OCI-M2 (cell line): Measurements from ENCODE around the gene TFG.

Experiments used
- DNase-seq: peaks from one replicate; lab custom pipeline; 2025; ENCODE audit not compliant: unreplicated experiment; lab: John Stamatoyannopoulos, UW

TFG gene

DNA sequence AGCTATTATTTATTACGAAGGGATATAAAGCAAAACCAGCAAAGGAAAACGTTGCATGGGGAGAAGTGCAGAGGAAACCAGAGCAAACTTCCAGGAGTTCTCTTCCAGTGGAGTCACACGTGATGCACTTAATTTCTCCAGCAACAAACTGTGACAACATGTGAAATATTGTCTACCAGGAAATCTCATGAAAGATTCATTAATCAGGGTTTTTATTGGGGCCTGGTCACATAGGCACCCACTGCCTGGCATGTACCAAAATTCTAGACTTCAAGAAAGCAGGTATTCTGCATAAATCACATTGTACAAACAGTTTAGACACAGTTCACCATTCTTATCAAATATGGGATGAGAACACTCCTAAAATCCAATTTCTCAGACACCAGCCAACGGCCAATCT, 5.4 kb upstream of the TFG start:
- no peak for DNase-seq

DNA sequence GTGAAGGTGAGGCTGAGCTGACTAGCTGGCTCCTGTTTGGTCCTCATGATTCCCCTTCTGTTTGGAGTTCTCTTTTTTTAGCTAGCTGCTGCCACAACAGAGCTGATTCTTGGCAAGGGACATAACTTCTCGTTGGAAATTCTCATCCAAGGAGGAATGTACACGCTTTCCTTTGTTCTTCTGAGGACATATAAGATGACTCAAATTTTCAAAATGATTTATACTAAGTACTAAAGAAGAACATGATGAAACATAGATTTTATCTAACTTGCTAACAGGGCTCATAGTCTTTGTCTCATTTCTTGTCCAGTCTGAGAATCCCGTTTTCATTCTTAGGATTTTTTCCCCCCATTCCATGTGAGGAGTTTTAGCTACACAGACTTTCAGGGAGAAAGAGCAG, 2.9 kb upstream of the TFG start:
- no peak for DNase-seq

DNA sequence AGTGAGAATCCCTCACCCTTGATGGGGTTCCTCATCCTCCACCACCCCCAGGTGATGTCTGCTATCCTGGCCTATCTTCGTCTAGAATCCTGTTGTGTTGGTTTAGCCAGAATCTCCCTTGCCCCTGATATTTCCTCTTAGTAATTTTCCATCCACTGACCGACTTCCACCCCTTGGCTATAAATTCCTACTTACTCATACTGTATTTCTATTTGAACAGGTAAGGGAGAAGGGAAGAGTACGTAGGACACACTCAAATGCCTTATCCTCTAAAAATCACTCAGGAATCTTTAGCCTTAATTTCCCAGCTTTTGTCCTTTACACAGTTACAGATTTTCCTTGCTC, 678 bp upstream of the TFG start:
- DNase-seq: no peak

DNA sequence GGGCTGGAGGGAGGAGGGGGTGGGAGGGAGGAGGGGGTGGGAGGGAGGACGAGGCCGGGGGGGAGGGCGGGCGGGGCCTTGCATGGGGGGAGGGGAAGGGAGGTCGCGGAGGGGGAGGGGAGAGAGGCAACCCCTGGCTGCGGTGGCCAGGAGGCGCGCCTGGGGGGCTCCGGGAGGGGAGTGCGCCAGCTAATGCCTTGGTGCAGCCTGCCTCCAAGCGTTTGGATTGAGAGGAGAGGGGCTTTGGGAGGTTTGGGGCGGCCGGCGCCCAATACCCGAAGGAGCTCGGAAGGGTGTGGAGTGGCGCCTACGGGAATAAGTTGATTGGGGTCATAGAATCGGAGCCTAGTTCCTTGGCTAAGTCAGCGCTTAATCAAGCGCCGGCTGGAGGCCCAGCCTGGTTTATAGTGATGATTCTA, 557 bp downstream of the TFG start:
- no peak for DNase-seq

DNA sequence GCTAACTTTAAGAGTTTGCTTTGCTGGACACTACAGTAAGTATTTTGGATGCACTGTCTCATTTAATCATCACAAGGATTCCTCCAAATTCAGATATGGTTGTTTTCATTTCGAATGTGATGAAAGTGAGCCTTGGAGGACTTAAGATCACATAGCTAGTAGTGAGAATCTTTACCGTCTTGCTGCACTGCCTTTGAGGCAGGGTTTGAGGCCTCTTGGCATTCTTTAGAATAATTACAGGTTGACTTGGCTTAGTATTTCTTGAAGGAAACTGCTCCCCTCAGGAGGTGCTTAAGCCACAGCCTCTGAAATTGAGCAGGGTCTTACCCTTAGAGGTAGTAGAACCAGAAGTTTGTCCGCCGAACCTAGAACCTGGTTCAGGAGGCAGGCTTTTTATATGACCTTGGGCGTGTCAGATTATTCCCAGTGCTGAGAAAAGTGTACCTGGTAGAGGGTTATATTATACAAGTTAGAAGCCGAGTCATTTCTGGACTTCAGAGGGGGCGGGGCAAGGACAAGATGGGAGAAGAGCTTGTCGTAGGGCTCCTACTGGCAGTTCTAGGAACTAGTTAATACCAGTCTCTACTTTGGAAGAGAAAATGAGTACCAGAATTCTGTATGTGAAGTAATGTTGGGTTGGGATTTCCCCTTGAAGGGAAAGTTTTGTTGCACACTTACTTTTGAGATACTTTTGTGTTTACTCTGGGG, 1.1 kb downstream of the TFG start:
- no peak for DNase-seq

DNA sequence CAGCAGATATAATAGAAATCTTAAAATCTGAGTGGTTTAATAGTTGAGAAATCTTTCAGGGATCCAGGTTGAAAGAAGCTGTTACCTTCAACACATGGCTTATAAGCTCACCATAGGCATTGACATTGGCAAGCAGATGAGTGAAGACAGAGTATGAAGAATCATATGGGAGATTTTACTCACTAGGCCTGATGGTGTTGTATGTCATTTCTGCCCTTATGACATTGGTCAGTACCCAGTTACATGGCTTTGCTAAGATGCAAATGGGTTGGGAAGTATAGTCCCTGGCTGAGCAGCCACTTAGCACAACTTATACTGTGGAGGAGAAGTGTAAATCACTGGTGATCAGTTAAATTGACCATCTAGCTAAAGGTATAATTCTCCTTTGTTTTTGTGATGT, 5.9 kb downstream of the TFG start:
- no peak for DNase-seq

DNA sequence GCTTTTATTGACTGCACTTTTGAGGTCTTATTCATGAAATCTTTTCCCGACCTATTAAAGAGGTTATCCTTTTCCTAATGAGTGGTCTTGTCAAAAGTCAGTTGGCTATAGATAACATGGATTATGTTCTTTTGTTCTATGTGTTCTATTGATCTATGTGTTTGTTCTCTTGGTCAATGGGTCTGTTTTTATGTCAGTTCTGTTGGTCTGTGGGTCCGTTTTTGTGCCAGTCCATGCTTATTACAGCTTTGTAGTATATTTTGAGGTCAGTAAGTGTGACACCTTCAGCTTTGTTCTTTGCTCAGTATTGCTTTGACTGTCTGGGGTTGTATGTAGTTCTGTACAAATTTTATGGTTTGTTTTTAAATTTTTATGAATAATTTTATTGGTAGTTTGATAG, 7.8 kb downstream of the TFG start:
- DNase-seq: no peak

DNA sequence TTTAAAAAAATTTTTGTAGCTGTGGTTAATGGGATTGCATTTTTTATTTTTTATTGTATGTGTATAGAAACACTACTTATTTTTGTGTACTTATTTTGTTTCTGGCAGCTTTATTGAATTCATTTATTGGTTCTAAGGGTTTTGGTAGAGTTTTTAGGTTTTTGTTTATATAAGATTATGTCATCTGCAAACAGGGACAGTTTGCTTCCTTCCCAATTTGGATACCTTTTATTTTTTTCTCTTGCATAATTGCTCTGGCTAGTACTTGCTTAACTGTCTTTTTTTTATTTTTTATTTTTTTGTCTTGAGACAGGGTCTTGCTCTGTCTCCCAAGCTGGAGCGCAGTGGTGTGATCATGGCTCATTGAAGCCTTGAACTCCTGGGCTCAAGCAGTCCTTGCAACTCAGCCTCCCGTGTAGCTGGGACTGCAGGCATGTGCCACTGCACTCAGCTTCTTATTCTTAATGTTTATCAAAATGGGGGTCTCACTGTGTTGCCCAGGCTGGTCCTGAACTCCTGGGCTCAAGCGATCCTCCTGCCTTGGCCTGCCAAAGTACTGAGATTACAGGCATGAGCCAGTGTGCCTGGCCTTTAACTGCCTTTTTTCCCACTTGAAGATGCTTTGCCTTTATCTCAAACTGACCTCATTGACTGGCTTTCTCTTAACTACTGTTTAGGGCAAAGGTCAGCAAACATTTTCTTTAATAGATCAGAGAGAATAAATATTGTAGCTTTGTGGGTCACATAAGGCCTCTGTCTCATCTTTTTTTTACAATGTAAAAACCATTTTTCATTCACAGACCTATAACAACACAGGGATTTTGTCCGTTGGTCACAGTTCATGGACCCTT, 8.6 kb downstream of the TFG start:
- no peak for DNase-seq

DNA sequence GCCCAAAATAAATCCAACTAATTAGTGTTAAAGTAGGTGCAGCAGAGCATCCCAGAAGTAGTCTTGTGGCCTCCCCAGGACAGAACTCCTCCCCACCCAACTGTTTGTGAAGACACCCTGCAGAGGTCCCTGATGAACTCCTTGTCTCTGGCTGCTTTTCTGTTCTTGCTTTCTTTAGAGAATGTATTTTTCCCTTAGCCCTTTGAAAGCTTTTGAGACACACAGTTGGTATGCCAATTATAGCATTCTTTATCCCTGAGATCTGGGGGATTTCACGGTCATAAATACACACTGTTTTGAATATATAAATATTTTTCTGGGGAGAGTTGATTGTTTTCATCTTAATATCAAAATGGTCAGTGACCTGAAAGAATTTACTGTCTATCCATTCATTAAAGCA, 9.8 kb downstream of the TFG start:
- no peak for DNase-seq

DNA sequence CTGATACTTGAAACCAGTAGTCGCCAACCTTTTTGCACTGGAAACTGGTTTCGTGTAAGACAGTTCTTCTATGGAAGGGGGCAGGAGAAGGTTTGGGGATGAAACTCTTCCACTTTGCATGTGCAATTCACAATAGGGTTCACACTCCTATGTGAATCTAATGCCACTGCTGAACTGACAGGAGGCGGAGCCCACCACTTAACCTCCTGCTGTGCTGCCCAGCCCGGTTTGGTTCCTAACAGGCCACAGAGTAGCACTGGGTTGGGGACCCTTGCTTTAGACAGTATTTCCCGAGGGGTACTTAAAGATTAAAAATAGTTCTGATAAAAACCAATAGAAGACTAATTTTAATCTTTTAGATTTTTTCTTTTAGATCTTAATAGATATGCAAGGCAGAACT, 11.1 kb downstream of the TFG start:
- DNase-seq: no peak

DNA sequence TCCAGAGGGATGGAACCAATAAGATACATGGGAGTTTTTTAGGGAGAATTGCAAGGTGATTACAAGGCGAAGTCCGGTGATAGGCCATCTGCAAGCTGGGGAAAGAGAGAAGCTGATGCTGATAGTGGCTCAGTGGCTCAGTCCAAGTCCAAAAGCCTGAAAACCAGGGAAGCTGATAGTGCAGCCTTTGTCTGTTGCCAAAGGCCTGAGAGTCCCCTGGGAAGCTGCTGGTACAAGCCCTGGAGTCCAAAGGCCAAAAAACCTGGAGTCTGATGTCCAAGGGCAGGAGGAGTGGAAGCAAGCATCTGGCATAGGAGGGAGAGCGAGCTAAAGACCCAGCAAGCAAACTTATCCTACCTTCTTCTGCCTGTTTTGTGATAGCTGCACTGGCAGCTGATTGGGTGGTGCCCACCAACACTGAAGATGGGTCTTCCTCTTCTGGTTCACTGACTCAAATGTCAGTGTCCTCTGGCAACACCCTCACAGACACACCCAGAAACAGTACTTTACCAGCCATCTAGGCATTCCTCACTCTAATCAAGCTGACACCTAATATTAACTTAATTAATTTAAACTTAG, 16.7 kb downstream of the TFG start:
- DNase-seq: no peak

DNA sequence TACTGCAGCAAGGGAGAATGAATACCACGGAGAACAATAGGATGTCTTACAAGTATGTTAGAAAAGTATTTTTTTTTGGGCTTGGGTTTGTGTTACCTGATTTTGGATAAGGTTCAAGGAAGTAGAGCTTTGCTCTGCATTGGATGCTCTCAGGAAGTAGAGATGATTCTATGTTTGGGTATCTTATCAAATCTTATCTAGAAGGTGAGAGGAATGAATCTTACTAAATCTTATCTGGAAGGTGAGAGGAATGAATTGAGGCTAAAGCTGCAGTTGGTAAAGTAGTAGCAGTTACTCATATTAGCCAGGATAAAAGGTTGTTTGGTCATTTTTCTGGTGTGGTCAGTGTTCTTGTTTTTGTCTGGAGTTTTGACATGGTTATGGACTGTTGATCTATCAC, 17.4 kb downstream of the TFG start:
- DNase-seq: no peak

DNA sequence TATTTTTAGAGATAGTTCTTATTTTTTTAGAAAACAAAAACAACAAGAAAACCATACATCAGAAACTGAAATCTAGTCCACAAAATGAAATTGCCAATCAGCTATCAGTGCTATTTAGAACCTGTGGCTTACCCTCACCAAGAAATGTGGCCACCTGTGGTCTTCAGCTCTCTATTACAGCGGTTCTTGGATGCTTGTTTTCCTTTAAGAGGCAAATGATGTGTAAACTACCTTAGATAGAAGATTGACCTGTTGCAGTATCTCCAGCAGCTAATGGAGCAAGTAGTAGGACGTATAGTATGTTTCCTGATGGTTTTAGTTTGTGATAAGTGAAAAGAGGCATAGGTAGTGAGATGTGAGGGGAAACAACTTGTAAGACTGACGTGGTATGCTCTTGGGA, 21.2 kb downstream of the TFG start:
- no peak for DNase-seq

DNA sequence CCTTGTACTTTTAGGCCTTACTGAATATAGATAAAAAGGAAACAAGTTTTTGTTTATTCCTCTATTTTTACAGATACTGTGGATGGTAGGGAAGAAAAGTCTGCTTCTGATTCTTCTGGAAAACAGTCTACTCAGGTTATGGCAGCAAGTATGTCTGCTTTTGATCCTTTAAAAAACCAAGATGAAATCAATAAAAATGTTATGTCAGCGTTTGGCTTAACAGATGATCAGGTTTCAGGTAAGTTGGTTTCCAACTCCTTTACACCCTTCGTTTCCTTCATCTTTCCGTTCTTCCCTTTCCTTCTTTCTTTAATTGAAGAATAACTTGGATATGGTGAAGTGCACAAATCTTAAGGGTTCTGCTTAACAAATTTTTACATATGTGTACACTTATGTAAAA, 23.1 kb downstream of the TFG start:
- no peak for DNase-seq

DNA sequence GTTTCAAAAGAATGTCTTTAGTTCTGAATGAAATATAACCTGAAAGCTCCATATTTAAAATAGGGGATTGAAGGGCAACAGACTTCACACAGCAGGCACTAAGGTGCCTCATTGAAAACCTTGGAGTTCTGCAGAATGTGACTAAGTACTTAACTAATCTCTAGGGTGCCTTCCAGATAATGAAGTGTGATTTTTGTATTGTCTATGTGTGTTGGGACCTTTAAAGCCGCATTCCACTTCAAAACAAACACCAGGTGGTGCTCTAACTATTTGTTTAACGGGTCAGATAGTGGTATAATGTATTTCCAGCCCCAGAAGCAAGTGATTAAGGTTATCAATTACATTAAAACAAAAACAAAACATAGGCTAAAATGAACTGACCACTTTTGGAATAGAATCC, 28.0 kb downstream of the TFG start:
- no peak for DNase-seq

DNA sequence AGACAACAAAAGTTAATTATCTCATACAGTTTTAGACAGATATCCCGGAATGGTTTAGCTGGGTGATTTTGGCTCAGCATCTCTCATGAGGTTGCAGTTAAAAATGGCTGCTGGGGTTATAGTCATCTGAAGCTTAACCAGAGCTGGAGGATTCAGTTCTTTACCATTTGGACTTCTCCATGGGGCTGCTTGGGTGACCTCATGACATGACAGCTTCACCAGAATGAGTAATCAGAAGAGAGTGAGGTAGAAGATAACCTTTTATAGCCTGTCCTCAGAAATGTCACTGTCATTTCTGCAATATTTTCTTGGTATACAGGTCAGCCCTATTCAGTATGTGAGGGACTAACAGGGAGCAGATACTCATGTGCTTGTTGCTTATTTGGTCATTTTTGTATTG, 30.9 kb downstream of the TFG start:
- no peak for DNase-seq

DNA sequence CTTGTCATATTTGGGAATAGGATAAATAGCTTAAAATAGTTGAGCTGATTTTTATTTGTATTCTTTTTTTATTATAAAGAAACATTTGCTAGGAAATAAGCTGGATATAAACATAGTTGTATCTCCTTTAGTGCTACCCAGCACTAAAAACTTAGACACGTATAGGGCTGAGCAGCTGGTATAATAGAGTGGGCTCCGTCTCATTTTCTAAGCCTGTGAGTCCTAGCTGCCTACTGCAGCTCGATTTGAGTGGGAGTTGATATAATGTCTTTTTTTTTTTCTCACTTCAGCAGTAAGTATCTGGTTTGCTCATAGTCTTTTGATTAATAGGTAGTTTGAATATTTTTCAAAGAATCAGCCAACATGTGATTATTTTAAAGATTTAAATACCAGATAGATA, 34.2 kb downstream of the TFG start:
- no peak for DNase-seq

DNA sequence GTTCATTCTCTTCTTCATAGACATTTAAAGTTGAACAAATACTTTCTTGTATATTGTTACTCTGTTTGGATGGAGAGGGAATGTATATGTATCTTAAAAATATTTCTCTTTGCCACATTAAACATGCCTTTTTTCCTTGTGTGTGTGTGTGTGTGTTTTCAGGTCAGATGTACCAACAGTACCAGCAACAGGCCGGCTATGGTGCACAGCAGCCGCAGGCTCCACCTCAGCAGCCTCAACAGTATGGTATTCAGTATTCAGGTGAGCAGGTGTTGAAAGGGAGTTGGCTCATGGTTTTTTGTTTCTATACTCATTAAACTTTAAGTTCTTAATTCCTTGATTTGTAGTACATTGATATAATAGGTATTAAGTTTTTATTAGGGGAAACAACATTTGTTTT, 35.4 kb downstream of the TFG start:
- DNase-seq: no peak

DNA sequence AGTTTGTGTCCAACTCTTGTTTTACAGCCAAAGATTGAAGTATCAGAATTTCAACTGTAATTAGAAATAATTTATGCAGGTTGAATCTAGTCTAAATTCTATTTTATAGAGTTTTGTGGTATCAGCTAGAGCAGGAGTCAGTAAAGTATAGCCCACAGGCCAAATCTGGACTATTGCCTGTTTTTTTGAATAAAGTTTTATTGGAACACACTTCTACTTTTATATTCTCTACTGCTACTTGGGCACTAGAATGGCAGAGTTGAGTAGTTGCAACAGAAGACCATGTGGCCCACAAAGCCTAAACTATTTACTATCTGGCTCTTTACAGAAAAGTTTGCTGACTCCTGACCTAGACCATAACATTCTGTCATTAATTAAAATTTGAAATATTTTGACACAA, 36.3 kb downstream of the TFG start:
- DNase-seq: no peak

DNA sequence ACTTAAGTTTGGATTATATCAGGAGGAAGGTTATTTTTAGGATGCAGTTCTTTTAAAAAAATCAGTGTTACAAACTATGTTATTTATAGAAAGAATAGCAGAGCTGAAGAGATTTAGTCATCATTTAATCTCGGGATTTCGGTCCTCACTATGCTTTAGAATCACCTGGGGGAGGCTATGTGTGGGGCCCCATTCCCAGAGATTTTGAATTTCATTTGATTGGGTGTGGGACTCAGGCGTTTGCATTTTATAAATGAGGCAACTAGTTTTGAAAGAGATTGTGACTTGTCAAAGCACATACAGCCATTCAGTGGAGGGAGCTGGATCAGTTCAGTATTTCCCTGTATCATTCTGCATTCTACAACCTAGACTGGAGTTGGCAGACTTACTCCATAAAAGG, 36.8 kb downstream of the TFG start:
- DNase-seq: no peak

DNA sequence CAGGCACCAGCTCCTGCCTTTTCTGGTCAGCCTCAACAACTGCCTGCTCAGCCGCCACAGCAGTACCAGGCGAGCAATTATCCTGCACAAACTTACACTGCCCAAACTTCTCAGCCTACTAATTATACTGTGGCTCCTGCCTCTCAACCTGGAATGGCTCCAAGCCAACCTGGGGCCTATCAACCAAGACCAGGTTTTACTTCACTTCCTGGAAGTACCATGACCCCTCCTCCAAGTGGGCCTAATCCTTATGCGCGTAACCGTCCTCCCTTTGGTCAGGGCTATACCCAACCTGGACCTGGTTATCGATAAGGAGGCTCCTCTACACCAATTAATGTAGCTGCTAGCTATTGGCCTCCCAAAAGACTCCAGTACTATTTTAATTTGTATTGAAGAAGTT, 38.9 kb downstream of the TFG start:
- DNase-seq: no peak

DNA sequence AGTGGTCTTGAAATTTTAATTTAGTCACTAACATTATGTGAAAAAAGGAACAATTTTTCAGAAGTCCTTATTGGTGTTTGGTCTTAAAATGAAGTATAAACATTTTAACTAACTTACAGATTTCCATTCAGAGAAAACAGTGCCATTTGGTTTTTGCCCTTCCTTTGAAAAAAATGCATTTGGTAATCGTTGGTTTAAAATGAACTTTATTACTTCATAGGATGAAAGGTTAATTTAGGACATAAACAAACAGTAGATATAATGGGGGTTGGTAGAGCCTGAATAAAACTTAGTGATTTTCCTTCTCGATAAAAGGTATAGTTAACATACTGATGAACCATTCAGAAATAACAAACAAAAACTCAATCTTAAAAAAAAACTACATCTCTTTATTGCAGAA, 39.7 kb downstream of the TFG start:
- DNase-seq: no peak

DNA sequence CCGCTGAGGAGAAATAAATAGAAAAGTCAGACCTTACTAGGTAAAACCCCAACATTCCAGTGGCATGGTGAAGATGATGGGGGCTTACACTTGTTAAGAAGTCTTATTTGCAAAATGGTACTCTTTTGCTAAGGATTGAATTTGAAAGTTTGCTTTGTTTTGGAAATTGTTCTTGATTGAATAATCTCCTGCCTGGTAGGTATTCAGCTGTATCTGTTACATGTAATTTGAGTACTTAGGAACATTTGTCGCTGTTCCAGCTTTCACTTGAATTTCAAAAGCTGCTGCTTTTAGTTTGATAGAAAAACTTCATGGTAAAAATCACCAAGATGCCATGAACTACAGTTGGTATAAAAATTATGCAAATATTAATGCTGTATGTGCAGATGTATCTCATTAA, 44.6 kb downstream of the TFG start:
- DNase-seq: no peak
